Epithelial cell of esophagus (primary cell): ENCODE data around the gene TOP3B.

Experiments
- DNase-seq: peaks from one replicate; pipeline ENCODE4 v3.0.0; 2010; ENCODE audit warnings: low read depth
- H3K4me3 ChIP-seq: 2 replicates; pipeline ENCODE4 v1.5.1; 2011; ENCODE audit warnings: mild to moderate bottlenecking, low read length, control low read depth
- CTCF ChIP-seq: IDR thresholded peaks from 2 replicates; pipeline ENCODE4 v1.5.1; 2011; ENCODE audit warnings: low read depth, mild to moderate bottlenecking, low read length, control low read depth, inconsistent platforms; ENCODE audit not compliant: insufficient read depth; ENCODE audit errors: missing control alignments

TOP3B gene

GRCh38 chr22:21931056-21931455, 51.5 kb downstream of the TOP3B start:
- no peak for TF ChIP-seq CTCF
- no peak for DNase-seq
- H3K4me3 ChIP-seq: no peak overlapping the region

- no peak overlapping the region for H3K4me3 ChIP-seq
- TF ChIP-seq CTCF: no peak
- no peak for DNase-seq
Observed at GRCh38 chr22:21929253-21929652, 53.3 kb downstream of the TOP3B start.

DNA sequence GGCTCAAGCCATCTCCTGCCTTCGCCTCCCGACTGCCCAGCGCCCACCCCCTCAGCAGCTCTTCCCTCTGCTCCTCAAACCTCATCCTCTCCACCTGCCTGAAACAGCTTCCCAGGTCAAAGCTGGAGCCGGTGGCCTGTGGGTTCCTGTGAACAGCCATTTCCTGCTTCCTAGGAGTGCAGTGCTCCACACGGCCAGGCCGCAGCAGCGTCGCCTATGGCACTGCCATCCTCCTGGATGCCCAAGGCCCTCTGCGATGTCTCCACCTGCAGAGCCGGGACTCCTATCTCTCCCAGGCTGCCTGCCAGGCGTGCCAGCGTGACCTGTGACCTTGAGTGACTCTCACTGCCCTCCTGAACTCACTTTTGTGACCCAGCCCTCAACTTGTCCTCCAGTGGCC, 54.5 kb downstream of the TOP3B start:
- DNase-seq: no peak
- no peak overlapping the region for H3K4me3 ChIP-seq
- no peak for TF ChIP-seq CTCF

DNA sequence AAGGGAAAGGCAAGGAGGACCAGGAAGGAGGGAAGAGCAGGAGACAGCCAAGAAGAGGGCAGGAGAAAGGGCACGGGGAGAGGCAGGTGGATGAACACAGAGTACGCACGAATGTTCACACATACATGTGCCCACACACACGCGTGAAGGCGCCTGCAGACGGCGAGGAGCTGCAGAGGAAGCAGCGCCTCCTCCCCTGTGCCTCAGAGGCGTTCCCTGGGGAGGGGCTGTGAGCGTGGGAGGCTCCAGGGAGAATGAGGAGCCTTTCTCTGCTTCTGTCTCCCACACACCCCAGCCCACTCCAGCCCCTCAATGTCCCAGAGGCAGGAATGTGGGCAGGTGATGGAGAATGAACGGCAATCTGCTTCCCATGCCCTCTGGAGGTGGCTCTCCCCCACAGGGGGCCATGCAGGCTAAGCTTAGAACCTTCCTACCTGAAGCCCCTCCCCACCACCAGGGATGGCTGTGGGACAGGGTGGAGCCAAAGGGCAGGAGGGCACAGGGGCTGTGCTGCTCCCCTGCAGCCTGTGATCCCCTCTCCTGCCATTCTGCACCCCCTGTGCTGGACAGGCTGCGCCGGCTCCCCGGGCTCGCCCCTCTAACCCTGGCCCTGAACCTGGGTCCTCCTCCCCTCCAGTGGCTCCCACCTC, 55.3 kb downstream of the TOP3B start:
- no peak for TF ChIP-seq CTCF
- no peak for DNase-seq
- H3K4me3 ChIP-seq: no peak overlapping the region

DNA sequence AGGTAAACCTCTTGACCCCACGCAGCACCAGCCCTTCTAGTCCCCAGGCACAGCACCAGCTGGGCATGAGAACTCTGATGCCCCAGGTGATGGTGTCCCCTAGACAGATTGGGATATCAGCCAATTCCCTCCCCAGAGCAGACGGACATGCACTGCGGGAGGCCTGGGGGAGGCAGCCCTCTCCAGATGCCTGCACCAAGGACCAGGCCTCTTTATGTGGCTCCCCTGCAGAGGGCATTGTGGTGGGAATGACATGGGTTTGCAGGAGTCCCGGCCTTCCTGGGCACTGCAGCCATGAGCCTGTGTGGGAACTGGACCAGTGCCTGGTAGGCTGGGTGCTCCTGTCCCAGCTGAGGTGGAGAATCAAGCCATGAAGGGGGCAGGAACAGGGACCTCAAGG, 55.9 kb downstream of the TOP3B start:
- TF ChIP-seq CTCF: no peak
- H3K4me3 ChIP-seq: no peak overlapping the region
- no peak for DNase-seq

DNA sequence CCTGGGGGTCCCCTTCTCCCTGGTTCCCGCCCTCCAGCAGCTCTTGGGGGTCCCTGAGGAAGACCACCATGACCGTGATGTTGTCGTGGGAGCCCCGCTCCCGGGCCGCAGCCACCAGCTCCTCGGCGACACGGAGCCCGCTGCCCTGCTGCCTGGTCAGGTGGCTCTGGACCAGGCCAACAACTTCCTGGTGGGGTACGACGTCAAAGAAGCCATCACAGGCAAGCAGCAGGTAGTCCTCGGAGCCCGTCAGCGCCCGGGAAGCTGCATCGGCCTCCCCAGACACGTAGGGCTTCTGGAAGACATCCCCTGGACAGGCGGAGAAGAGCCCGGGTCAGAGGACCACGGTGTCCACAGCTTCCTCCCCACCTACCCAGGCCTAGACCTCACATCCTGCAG, 59.4 kb downstream of the TOP3B start:
- no peak for DNase-seq
- no peak overlapping the region for H3K4me3 ChIP-seq
- no peak for TF ChIP-seq CTCF
